HG03066 (cell line): Measurements from ENCODE around the gene ZNF780B.
"Not testable (repeated sequence)": the region's sequence is repeated elsewhere in the genome, so short reads cannot be mapped to it uniquely, and the experiment has no call there.

ENCODE experiments used
- ATAC-seq: cut with Tn5 transposase; IDR thresholded peaks from one replicate; pipeline ENCODE4 v1.9.1; 2021; ENCODE audit warnings: low read depth; ENCODE audit not compliant: unreplicated experiment

ZNF780B gene

GRCh38 chr19:40041718-40042117, 14.3 kb downstream of the ZNF780B start:
- not testable (repeated sequence) for ATAC-seq

DNA sequence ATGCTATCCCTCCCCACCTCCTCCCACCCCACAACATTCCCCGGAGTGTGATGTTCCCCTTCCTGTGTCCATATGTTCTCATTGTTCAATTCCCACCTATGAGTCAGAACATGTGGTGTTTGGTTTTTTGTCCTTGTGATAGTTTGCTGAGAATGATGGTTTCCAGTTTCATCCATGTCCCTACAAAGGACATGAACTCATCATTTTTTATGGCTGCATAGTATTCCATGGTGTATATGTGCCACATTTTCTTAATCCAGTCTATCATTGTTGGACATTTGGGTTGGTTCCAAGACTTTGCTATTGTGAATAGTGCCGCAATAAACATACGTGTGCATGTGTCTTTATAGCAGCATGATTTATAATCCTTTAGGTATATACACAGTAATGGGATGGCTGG, 18.0 kb downstream of the ZNF780B start:
- not testable (repeated sequence) for ATAC-seq

DNA sequence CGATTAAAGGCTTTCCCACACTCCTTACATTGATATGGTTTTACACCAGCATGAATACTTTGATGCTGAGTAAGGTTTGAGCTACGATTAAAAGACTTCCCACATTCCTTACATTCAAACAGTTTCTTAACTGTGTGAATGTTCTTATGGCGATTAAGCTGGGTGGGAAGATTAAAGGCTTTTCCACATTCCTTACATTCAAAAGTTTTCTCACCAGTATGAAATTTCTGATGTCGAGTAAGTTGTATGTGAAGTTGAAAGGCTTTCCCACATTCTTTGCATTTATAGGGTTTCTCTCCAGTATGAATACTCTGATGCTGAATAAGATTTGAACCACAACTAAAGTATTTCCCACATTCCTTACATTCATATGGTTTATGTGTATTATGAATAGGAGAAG, 20.0 kb downstream of the ZNF780B start:
- ATAC-seq = no peak

- ATAC-seq = no peak
These were observed 22.0 kb downstream of the ZNF780B start for GRCh38 chr19:40033989-40034560.

GRCh38 chr19:40026597-40026970, 29.4 kb downstream of the ZNF780B start:
- no peak for ATAC-seq

- no peak for ATAC-seq
These were observed 30.0 kb downstream of the ZNF780B start for GRCh38 chr19:40025938-40026596.

DNA sequence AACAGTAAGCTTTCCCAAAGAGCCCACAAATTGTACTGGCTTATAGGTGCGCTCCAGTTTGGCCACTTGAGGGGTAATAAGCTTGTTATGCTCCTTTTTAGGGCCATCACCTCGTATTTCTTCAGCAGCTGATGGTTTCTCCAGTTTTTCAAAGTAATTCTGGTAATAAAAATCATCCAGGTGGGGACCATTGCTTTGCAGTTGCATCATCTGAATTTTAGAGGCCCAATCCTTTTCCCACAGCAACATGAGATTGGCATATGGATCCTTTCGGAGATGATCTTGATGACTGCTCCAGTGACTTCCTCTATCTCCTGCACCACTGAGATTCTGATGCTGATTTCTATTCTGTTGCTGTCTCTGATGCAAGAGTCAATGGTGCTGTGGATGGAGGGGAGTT, 32.1 kb downstream of the ZNF780B start:
- no peak for ATAC-seq

GRCh38 chr19:40013991-40014390, 42.0 kb downstream of the ZNF780B start:
- no peak for ATAC-seq

- no peak for ATAC-seq
These were observed 46.4 kb downstream of the ZNF780B start for GRCh38 chr19:40009674-40010073.

DNA sequence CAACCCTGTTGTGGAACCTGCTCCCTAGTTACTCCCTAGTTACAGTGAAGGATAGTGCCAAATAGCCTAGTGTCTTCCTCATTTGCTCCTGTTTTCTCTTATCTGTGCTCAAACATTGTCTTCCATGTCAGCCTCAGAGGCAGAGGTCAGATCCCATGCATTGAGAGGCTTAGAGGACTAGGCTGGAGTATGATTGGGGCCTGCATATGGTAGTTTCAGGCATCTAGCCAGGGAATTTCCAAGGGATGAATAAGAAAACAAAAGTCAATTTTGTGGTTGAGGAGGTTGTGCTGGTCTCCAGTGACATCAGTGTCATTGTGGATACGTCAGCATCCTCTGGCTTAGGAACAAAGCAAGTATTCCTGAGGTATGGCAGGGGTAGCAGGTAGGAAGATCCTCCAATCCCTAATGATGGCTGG, 49.7 kb downstream of the ZNF780B start:
- ATAC-seq = no peak

- no peak for ATAC-seq
These were observed 50.2 kb downstream of the ZNF780B start for GRCh38 chr19:40005691-40006272.

GRCh38 chr19:39998501-39998900, 57.5 kb downstream of the ZNF780B start:
- no peak for ATAC-seq

GRCh38 chr19:39997638-39998216, 58.3 kb downstream of the ZNF780B start:
- no peak for ATAC-seq

DNA sequence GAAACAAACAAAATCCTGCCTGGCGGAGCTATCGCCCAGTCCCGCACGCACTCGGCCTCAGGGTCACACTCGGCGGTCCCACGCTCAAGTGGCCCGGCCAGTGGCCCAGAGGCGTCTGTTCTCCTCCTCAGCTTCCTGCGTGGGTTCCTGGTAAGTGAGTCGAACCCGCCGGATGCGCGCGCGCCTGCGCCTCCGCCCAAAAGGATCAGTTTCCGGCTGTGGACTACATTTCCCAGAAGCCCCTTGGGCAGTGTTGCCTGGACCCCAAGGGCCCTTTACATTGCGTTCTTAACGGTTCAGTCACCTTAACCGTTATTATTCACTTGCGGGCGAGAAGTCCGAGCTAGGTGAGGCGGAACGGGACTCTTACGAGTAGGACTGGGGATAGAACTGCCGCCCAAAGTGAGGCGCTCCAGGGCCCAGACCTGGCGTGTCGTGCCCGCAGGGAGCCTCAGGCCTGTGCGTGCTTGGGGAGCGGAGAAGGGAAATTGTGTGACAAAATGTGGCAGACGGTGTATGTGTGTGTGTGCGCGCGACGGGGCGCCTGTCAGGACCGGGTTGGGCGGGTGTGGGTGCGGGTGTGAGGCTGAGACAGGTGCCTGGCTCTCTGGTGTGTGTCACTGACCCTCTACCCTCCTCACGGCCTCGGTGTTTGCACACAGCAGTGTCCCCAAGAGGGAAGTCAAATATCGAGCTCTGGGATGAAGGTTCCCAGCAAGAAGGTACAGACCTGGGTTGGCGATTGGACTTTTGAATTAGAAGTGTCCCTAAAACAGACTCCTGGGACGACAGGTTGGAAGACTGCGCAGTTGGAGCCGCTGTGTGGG, 59.0 kb downstream of the ZNF780B start, which contains the start of gene ZNF546:
Gene ZNF546 (plus strand): TSS at position 250 of the 827 bp plus-strand sequence. CDS start 1,267 bp downstream, outside the sequence.
- ATAC-seq = peak; percentile 89

GRCh38 chr19:39996218-39996810, 59.7 kb downstream of the ZNF780B start:
- peak; percentile 16 for ATAC-seq

GRCh38 chr19:39995794-39996193, 60.2 kb downstream of the ZNF780B start:
- no peak for ATAC-seq

- no peak for ATAC-seq
These were observed 61.7 kb downstream of the ZNF780B start for GRCh38 chr19:39994361-39994760.

- ATAC-seq = no peak
These were observed 62.4 kb downstream of the ZNF780B start for GRCh38 chr19:39993605-39994004.

- ATAC-seq = no peak
These were observed 68.4 kb downstream of the ZNF780B start for GRCh38 chr19:39987596-39987995.

DNA sequence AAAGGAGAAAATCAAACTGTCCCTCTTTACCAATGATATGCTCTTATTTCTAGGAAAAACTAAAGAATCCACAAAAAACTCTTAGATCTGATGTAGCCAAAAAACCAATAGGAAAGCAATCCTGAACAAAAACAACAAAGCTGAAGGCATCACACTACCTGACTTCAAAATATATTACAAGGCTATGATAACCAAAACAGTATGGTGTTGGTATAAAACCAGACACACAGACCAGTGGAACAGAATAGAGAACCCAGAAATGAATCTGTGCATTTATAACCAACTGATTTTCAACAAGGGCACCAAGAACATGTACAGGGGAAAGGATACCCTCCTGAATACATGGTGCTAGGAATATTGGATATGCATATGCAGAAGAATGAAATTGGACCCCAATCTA, 68.9 kb downstream of the ZNF780B start:
- no peak for ATAC-seq
